HG03520 (cell line): ENCODE results near the gene SLC17A6.

ENCODE experiments used
- ATAC-seq: cut with Tn5 transposase; IDR thresholded peaks from one replicate; pipeline ENCODE4 v1.9.1; 2021; ENCODE audit warnings: mild to moderate bottlenecking, moderate library complexity; ENCODE audit not compliant: unreplicated experiment

Gene SLC17A6

GRCh38 chr11:22337596-22338485 lies at the start of gene SLC17A6:
TSS of gene SLC17A6 (plus strand) at chr11:22338381. CDS start at chr11:22338534, 153 bp downstream.
- no peak for ATAC-seq

DNA sequence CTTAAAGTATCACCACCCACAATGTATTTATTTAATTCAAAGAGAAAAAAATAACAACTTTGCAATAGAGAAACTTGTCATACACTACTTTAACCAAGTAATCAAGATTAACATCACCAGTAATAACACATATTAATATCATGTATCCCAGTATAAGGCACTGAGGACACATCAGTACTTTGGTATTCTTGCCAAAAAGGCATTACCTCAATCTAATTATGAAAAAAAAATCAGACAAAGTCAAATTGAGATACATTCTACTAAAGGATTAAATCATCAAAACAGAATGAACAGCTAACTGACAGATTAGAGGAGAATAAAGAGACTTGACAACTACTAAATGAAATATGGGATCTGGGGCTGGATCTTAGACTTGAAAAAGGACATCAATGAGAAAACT lies 35.8 kb upstream of the SLC17A6 start:
- no peak for ATAC-seq

GRCh38 chr11:22304337-22304961 lies 33.7 kb upstream of the SLC17A6 start:
- no peak for ATAC-seq

GRCh38 chr11:22317656-22318055 lies 20.5 kb upstream of the SLC17A6 start:
- ATAC-seq: no peak

DNA sequence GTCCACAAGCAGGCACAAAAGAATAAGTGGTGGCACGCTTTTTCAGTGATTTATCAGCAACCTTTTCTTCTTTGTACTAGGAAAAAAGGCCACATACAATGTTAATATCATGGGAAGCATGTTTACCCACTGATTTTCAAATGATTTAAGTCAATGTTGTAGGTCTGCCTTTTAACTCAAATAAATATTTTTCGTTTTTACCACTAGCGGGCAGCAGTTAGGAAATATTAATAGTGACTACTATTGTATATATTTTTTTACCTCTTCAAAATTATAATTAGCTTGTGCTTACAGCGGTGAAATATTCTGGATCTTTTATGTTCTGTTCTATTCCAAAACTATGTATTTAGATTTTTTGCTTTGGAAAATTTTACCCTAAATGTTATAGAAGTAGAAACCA lies 6.4 kb upstream of the SLC17A6 start:
- ATAC-seq: no peak

DNA sequence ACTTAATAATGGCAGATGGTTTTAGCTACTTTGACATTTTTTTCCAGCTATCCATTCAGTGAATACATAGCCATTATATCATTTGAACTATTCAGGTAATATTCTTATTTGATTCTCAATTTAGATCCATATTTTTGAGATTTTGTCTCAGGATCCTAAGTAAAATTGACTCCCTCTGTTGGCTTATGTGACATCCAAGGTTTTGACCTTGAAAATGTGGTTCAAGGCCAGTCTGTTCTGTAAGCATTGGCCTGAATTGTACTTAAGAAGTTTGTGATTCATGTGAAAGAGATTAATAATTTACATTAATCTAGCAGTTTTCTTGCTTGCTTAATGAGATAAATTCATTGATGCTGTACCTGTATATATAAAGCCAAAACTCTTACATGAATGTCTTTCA lies 1.6 kb upstream of the SLC17A6 start:
- ATAC-seq: no peak

- ATAC-seq: no peak
Observed at GRCh38 chr11:22339611-22340010, 1.4 kb downstream of the SLC17A6 start.

DNA sequence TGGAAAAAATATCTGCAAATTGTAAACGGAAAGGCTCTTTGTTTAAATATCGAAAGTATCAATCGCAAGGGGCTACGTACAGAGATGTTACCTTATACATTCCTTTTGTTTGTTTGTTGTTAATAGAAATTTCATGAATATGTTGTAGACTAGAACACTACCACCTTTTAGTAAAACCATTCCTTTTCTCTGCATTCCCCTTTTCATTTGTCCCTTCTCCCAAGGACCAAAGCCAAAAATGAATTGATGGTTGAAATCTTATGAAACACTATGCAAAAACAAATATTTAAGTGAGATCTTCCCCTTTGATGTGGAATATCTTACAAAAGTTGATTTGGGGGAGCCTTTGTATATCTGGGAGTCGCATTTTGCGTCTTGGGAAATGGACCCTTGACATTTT lies 2.1 kb downstream of the SLC17A6 start:
- no peak for ATAC-seq

GRCh38 chr11:22340701-22341587 lies 2.8 kb downstream of the SLC17A6 start:
- no peak for ATAC-seq

DNA sequence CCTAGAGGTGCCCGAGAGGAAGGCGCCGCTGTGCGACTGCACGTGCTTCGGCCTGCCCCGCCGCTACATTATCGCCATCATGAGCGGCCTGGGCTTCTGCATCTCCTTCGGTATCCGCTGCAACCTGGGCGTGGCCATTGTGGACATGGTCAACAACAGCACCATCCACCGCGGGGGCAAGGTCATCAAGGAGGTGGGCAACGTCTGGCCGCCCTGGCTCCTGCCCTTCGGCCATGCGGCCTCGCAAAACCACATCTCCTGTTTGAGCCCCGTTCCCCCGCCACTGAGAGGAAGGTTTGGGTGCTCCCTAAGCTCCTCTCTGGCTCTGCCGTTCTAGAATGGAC lies 3.4 kb downstream of the SLC17A6 start:
- no peak for ATAC-seq

DNA sequence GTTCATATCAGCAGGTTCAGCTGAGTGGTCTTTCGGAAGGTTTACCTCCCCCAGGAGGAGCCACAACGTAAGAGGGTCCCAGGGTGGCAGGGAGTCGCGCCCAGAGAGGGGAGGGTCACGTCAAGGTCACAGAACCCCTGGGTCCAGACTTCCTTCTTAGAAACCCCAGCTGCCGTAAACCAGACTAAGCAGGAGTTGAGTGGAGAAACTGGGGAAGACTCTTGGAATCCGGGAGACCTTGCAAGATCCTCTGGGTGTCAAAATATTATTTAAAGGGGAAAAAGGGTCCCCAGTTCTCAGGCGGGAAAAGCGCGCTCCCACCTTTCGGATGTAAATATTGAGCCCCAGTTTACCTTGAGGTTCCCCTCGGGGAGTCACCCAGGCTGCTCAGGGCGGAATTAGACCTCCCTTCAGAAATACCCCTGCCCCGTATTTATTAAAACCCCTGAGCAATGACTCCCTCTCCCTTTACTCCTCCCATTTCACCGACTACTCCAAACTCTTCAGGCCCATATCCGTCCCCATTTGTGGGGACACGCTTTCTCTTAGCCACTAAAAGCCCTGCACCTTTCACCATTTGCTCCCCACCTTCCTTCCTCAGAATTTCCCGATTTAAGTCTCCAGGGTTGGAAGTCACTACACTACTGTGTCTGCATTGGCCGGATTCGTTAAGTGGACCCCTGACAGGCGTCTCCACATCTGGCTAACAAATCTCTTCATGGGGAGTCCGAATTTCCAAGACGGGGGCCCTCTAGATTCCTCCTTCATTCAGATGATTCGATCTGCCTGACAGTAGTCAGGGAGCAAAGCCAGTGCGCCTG lies 4.2 kb downstream of the SLC17A6 start:
- ATAC-seq: no peak

- no peak for ATAC-seq
Observed at GRCh38 chr11:22343032-22343324, 4.8 kb downstream of the SLC17A6 start.

DNA sequence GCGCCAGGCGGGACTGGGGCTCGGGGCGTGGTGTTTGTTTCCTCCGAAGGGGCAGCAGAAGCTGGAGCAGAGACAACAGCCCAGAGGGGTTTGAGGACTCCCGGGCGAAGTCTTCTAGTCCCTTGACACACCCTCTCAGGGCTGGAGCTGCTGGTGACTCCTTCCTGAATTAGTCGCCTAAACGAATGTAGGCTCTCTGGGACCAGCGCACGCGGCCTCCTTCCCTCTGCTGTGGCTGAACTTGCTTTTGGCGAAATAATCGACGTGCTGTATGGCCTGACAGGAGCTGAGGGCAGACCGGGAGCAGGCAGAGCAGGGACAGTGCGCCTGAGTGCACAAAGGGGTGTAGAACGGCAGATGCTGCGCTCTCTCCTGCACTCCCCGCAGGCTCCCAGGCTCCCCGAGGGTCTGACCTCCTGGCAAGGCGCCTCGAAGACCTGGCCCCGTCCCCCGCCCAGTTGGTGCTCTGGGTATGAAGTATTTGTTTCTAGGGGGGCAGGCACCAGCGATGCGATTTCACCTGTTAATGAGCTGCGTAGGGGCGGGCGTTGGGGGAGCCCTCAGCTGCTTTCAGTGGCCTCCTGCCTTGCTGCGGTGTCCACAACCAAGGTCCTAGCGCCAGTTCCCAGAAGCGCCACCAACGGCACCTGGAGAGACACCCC lies 5.3 kb downstream of the SLC17A6 start:
- ATAC-seq: no peak

- no peak for ATAC-seq
Observed at GRCh38 chr11:22344081-22344480, 5.9 kb downstream of the SLC17A6 start.

DNA sequence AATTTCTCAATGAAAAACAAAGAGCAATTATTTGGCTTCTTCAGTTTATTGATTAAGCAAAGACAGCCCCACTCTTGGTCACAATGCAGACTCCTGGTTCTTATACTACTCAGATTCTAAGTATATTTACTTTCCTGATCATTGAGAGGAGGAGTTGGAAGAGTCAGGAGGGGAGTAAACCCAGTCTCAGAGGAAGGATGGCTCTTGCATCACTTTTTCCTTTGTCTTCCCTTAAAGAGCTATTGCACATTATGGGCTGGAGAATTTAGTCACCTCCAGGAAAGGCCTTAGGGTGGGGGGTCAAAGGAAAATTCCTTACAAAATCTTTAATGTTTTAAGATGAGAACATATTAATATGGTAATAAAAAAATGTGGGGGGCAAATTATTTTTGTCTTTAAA lies 8.1 kb downstream of the SLC17A6 start:
- no peak for ATAC-seq

DNA sequence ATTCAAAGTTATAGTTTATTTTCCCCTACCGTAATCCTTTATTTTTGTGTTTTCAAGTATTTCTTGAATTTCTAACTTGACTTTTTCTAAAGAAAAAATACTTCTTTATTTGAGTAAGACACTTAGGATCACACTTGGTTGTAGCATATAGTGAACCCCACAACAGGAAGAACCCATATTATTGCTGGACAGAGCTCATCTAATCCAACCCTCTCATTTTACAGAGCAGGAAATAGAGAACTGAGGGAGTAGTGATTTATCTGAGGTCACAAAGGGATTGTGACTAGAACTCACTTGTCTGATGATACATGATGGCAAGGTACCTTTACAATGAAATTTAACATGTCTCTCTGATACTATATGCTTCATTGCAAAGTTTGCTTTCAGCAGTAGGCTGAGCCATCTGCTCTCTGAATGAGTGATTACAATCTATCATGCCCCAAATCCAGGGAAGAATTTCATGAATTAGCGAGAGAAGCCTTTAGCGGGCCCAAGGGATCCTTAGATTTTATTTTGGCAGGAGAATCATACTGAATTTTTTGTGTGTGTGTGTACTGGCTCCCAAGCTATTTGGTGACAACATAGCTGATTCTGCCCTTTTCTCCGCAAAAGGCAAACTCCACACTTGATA lies 9.8 kb downstream of the SLC17A6 start:
- ATAC-seq: no peak

DNA sequence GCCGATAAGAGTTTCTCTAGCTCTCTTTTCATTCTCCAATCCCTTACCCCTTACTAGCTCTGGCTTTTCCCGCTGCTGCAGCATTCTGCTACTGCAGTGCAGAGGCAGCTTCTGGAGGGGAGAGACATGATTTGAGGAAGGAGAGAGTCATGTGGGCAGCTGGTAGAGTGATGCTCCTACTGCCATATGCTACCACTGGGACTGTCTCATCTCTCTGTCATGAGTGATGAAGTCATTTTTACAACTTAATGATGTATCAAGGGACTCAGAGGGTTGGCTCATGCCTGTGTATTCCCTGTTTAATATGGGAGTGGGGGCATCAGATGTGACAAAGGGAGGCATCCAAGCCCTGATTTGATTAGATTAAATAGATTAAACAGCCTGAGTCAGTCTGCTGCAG lies 11.3 kb downstream of the SLC17A6 start:
- no peak for ATAC-seq

DNA sequence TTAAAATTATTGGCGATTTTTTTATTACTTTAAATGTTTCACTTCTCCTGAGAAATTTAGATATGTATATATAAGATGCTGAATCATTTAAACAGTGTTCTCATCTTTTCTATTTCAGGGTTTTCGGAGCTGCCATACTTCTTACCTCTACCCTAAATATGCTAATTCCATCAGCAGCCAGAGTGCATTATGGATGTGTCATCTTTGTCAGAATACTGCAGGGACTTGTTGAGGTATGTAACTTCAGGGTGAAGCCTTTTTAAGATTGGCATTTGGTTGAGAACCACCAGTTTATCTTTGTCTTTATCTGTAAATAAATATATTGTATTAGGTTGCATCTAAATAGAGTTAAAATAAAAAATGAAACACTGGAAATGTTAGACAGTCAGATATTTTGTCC lies 21.1 kb downstream of the SLC17A6 start:
- ATAC-seq: no peak

DNA sequence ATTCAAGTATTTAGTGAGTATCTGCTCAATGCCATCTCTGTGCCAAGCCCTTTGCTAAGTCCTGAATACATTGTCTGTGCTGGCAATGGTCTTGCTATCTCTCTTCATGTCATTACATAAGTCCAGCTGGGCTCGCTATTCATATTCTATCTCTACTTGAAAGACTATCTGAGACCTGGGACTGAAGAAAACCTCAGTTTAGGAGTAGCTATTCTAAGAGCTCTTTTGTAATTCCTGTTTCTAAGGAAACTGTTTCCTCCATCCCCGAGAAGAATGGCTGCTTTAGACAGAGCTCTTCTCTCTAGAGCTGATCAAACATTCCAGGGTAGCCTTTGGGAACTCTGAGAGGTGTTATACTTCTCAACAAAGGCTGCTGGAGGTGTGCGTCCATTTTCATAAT lies 33.0 kb downstream of the SLC17A6 start:
- no peak for ATAC-seq

DNA sequence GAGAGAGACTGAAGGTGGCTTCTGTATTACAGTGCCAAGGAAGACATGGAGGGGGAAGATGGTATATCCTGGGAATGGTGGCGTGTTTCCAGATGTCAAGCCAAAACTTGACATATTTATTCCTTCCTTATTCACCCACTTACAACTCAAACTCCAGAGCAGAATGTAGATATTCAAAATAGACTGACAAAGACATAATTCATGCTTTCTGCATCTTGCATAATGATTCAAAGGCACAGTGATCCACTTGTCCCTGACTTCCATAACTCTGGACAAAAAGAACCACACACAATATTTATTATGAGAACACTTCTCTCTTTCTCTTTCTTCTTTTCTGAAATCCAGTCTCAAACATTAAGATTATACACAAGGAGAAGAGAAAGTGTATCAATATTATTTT lies 48.9 kb downstream of the SLC17A6 start:
- no peak for ATAC-seq
